Tibial nerve (tissue), 4 donors: ENCODE results near the gene LDAH. TPM values are rescaled to one million over a fixed set of nuclear protein-coding genes. Genes with fewer than 3 reads are reported as not detected.

ENCODE experiments used
- DNase-seq, 2 donors: peaks; one replicate each; pipeline ENCODE4 v3.0.0-alpha.2; 2019; ENCODE audit warnings: low spot score in 2 of 2
- H3K27ac ChIP-seq, 4 donors: fragments of 200-600 bp; sonication (generic) in 3 of 4; one replicate each; pipeline ENCODE4 v1.5.1; 2017 to 2019; ENCODE audit warnings: mild to moderate bottlenecking in 1 of 4
- H3K27me3 ChIP-seq, 2 donors: fragments of 200-600 bp; sonication (generic) in 1 of 2; one replicate each; pipeline versions ENCODE4 v1.5.1 to v1.6.0; 2017 to 2019
- H3K36me3 ChIP-seq, 3 donors: fragments of 200-600 bp; sonication (generic); one replicate each; pipeline ENCODE4 v1.5.1; 2018 to 2019
- H3K4me1 ChIP-seq, 4 donors: fragments of 200-600 bp; sonication (generic) in 3 of 4; one replicate each; pipeline ENCODE4 v1.5.1; 2017 to 2019
- H3K4me3 ChIP-seq, 4 donors: fragments of 200-600 bp; sonication (generic) in 3 of 4; one replicate each; pipeline ENCODE4 v1.5.1; 2017 to 2019; ENCODE audit warnings: mild to moderate bottlenecking in 1 of 4, moderate library complexity in 1 of 4
- H3K9me3 ChIP-seq, 4 donors: fragments of 200-600 bp; sonication (generic) in 3 of 4; one replicate each; pipeline ENCODE4 v1.5.1; 2017 to 2019
- EP300 ChIP-seq, 2 donors: sonication (generic); formaldehyde crosslinking; IDR thresholded peaks; one replicate each; pipeline ENCODE4 v1.6.1; 2017; ENCODE audit warnings: antibody characterized with exemption in 2 of 2, mild to moderate bottlenecking in 1 of 2
- POLR2A ChIP-seq, 2 donors: fragments of 450-650 bp; IDR thresholded peaks; one replicate each; pipeline ENCODE4 v1.6.1; 2017; ENCODE audit warnings: antibody characterized with exemption in 2 of 2, mild to moderate bottlenecking in 2 of 2, moderate library complexity in 2 of 2
- WGBS, 2 donors: methylation state at CpG; one replicate each; pipeline ENCODE4 v1.1.5; 2018; 5-methylcytosine and 5-hydroxymethylcytosine counted together
- total RNA-seq, 4 donors: library from RNA; depleted of rRNA; stranded (reverse); fragments of >200 nt; gene quantifications; one replicate each; pipeline ENCODE4 v1.1.0, GENCODE V29; 2016
- TF ChIP-seq, protein P1 (sequence below), 5 experiments: fragments of 200-600 bp in 3 of 5; fragments of 450-650 bp in 2 of 5; sonication (generic) in 3 of 5; IDR thresholded peaks; one replicate each; pipeline ENCODE4 v1.5.1; 2016 to 2019; ENCODE audit warnings: antibody characterized with exemption in 5 of 5, mild to moderate bottlenecking in 3 of 5, moderate library complexity in 2 of 5

Gene LDAH
- total RNA-seq, 4 donors from 2014 or later = 13.4 to 27.1 (median 15.7) TPM

GRCh38 chr2:20661421-20662307 is 161.2 kb downstream of the LDAH start:
- no peaks in the 10 kb centered on the region for H3K9me3 ChIP-seq
- WGBS, 2 donors = 33 to 34% methylated on average over 11 of the region's 11 CpGs
- peaks cover 0 to 74% of the 10 kb centered on the region in 2 donors for H3K27me3 ChIP-seq
- no peak for TF ChIP-seq EP300 (IDR thresholded peaks at IDR 0.05)
- TF ChIP-seq POLR2A (IDR thresholded peaks at IDR 0.05) = no peak
- TF ChIP-seq, protein P1, sequence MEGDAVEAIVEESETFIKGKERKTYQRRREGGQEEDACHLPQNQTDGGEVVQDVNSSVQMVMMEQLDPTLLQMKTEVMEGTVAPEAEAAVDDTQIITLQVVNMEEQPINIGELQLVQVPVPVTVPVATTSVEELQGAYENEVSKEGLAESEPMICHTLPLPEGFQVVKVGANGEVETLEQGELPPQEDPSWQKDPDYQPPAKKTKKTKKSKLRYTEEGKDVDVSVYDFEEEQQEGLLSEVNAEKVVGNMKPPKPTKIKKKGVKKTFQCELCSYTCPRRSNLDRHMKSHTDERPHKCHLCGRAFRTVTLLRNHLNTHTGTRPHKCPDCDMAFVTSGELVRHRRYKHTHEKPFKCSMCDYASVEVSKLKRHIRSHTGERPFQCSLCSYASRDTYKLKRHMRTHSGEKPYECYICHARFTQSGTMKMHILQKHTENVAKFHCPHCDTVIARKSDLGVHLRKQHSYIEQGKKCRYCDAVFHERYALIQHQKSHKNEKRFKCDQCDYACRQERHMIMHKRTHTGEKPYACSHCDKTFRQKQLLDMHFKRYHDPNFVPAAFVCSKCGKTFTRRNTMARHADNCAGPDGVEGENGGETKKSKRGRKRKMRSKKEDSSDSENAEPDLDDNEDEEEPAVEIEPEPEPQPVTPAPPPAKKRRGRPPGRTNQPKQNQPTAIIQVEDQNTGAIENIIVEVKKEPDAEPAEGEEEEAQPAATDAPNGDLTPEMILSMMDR (IDR thresholded peaks at IDR 0.05) = peak; percentile 93 to 96 (median 95)
- H3K27ac ChIP-seq = no peak overlapping the region
- DNase-seq = peak in 1 of 2 donors; percentile 75
- no peak overlapping the region for H3K4me3 ChIP-seq
- peaks cover 0 to 28% (median 11%) of the 10 kb centered on the region in 4 donors for H3K4me1 ChIP-seq
- H3K36me3 ChIP-seq = no peaks in the 10 kb centered on the region

DNA sequence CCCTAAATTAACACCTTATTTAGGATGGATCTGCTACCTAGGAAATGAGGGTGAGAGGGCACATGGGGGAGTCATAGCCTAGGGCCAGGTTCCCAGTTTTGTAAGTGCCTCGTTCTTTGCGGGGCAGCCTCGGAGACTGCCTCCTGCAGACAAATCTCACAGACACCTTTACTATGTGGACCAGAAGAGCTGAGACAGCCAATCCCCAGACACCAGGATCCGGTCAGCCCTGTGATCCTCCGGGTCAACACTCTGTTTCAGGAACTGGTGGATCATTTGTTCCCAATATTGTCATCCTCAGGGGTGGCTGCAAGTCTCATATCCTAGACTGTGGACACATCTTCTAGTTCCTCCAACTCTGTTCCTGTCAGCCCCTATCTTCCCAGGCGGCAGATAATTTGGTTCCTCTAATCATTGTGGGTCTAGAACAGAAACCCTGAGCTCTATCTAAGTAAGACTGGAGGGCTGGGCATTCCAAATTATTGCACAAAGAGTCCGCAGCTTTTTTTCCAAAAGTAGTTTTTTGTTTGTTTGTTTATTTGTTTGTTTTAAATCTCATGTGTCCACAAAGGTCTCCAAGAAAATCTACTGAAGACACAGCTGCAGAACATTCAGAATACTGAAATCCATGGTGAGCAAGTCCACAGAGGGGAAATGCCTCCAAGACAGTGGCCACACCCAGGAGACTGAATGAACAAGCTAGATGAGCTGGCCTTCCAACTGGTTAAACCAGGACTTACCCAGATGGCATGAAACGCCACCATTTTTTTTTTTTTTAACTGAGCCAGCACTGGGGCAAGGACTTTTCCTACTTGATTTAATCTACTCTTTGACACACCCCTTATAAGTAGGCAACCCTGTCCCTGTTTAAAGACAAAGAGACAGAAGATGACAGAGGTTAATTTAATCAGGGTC is 162.1 kb downstream of the LDAH start:
- DNase-seq = no peak
- H3K36me3 ChIP-seq = no peaks in the 10 kb centered on the region
- H3K27ac ChIP-seq = no peak overlapping the region
- 53 to 62% methylated on average over 8 of the region's 8 CpGs for WGBS, 2 donors
- peaks cover 0 to 65% of the 10 kb centered on the region in 2 donors for H3K27me3 ChIP-seq
- H3K9me3 ChIP-seq = no peaks in the 10 kb centered on the region
- TF ChIP-seq, protein P1 (IDR thresholded peaks at IDR 0.05) = no peak
- TF ChIP-seq POLR2A (IDR thresholded peaks at IDR 0.05) = no peak
- TF ChIP-seq EP300 (IDR thresholded peaks at IDR 0.05) = no peak
- H3K4me3 ChIP-seq = no peak overlapping the region
- peaks cover 0 to 19% (median 3%) of the 10 kb centered on the region in 4 donors for H3K4me1 ChIP-seq

- no peak for DNase-seq
- Histone ChIP-seq H3K36me3 (no peaks in the 10 kb centered on the region), H3K4me1 (peaks cover 0 to 8% (median 0%) of the 10 kb centered on the region in 4 donors), H3K9me3 (no peaks in the 10 kb centered on the region), H3K4me3 (no peak overlapping the region), H3K27me3 (peaks cover 0 to 40% of the 10 kb centered on the region in 2 donors), H3K27ac (no peak overlapping the region)
- 83% methylated on average over 4 of the region's 4 CpGs for WGBS, 2 donors
- TF ChIP-seq EP300 (IDR thresholded peaks at IDR 0.05) (no peak), POLR2A (IDR thresholded peaks at IDR 0.05) (no peak)
- TF ChIP-seq, protein P1 (IDR thresholded peaks at IDR 0.05) = no peak
Measured at GRCh38 chr2:20657522-20658235, 165.2 kb downstream of the LDAH start.

- Histone ChIP-seq H3K36me3 (no peaks in the 10 kb centered on the region), H3K9me3 (no peaks in the 10 kb centered on the region), H3K4me1 (peaks cover 0 to 8% (median 4%) of the 10 kb centered on the region in 4 donors), H3K27ac (no peak overlapping the region), H3K27me3 (peaks cover 0 to 29% of the 10 kb centered on the region in 2 donors), H3K4me3 (no peak overlapping the region)
- DNase-seq = no peak
- 72 to 78% methylated on average over 5 to 7 of the region's 7 CpGs for WGBS, 2 donors
- TF ChIP-seq EP300 (IDR thresholded peaks at IDR 0.05) (no peak), POLR2A (IDR thresholded peaks at IDR 0.05) (no peak)
- TF ChIP-seq, protein P1 (IDR thresholded peaks at IDR 0.05) = no peak
Measured at GRCh38 chr2:20656561-20656960, 166.3 kb downstream of the LDAH start.
